Measurements from ENCODE around the gene HSD11B2.

HSD11B2 gene

DNA sequence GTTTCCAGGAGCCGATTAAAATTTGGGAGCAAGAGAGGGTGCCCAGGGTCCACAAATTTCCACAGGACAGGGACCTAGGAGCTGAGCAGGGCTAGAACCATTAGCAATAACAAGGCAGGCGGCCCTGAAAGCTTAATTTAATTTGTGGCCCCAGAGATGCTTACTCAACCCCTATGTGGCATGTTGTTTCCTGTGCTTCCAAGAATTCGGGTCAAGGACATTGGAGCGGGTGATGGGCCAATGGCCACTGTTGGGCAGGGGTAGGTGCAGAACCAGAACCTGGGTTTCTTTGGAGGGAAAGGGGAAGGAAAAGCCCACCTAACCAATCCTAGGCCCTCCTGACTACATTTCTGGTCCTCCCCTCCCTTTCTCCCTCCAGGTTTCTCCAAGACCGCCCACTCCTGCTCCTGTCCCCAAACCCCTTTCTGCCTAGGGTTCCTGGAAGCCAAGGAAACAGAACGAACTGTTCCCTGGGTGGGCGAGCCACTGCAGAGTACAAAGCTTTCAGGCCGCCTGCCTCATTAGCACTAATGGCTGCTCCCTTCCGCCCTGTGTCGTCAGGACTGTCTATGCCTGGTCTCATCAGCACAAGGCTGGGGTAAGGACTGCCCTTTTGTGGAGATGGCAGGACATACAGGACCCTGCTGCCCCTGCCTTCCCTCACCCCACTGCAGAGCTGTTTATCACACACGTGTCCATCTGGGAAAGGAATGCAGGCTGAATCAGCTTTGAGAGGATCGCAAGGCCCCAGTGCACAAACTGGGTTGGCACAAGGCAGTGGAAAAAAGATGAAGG lies 53.0 kb downstream of the HSD11B2 start:
- no peak for DNase-seq

DNA sequence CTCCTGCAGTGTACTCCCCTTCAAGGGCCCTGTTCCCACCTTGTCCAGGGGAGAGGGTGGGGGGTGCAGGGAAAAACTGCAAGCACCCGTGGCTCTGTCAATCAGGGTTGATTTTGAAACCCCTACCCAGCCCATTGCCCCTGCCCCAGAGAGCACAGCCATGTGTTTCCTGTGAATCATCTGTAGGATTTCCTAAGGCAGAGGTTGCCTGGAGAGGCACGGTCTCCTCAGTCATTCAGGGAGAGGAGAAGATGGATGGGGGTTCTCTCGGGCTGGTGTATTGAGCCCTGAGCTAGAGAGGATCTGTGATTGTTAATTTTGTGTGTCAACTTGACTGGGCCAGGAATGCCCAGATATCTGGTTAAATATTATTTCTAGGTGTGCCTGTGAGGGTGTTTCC lies 55.9 kb downstream of the HSD11B2 start:
- DNase-seq = no peak
